SIG-M5 (cell line): ENCODE measurements around the gene MUC6.

Source experiments
- DNase-seq: peaks from one replicate; lab custom pipeline; 2025; lab: John Stamatoyannopoulos, UW

The MUC6 gene

DNA sequence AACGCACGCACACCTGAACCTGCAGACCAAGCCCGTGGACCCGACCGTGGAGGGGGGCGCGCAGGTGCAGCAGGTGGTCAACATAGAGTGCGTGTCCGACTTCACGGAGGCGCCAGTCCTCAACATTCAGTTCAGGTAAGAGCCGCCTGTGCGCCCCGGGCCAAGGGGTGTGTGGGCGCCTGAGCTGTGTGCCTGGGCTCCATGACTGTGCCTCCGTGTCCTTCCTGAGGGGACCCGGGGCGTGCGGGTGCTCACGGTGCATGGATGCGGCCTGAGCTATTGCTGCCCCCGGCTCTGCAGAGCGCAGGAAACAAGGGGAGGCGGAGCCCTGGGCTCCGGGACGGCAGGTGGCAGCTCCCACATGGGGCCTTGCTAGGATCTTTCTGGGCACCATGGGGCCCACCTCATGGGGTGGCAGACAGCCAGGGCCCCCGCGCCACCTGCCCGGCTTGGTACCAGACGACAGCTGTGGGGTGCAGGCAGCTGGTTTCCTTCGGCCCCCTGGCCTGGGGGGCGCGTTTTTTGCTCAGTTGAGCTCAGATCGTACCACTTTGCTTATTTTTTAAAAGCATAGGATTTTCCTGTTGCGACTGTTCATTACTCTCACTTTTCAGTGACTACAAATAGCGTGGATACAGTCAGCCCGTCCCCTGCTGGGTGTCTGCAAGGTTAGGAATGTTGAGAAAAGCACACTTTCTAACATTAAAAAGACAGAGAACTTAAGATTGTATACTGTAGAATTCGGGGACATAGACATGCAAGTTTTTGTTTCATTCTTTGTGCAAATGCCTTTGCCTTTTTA, 28.3 kb downstream of the MUC6 start:
- no peak for DNase-seq

DNA sequence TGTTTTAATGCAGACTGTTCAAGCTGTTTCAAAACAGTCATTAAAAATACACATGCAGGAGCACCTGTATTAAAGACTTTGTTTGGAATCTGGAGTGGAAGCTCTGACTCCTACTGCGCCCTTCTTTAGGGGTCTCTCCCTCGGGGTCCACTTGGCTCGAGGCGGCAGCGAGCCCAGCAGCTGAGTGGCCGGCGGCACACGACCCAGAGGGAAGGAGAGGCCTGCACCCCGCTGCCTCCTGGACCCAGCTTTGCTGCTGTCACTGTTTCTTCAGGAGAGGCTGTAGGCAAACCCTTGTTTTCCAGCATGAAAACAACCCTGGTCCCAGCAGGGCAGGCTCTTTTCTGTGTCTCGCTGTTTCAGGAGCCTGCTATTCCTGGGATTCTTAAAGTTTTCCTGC, 29.2 kb downstream of the MUC6 start:
- no peak for DNase-seq

DNA sequence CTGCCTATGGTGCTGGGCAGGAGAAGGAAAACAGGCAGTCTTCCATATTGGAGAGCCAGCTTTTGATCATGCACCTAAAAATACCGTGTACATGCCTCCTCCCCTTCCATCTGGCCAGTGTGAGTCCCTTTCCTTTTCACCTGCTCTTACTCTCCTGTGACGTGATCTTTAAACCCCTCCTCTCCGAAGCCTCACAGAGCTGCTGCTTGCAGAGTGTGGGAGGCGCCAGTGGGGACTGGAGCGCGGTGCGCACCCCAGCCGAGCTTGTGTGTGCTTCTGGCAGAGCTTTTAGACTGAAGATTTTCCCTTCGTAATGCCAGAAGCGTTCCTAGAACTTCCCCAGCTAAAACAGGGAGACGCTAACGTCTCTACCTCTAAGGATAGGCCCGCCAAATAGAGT, 29.8 kb downstream of the MUC6 start:
- DNase-seq = no peak

DNA sequence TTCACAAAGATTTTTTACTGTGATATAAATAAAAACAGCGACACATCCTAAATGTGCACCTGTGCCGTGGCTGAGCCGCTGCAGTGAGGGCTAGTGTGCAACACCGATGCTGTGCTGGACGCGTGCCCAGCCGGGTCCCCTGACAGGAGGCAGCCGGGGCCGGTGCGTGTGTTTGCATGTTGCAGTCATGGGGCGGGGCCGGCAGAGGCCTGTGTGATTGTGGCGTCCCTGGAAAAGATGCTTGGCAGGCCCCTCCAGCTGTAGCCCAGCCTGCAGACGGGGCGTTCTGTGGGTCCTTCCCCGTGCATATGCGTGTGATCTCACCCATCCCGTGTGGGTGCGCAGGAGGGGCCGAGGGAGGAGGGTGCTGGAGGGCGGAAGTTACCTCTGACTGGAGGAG, 30.6 kb downstream of the MUC6 start:
- no peak for DNase-seq

DNA sequence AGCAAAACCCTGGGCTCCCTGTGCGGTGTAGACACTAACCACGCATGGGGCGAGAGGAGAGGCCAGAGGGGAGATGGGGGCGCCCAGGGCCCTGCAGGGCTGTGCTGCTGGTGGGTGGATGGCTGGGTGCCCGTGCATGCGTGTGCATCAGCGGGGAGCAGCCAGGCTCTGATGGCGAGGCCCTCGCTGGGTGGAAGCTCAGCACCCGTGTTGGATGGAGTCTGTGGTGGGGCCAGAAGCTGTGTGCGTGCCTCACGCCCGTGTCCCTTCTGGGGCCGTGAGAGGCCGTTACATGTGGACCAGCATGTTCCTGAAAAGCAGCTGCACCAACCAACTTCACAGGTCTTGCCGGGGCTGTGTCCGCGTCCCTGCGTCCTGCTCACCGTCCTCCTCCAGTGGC, 33.4 kb downstream of the MUC6 start:
- no peak for DNase-seq

DNA sequence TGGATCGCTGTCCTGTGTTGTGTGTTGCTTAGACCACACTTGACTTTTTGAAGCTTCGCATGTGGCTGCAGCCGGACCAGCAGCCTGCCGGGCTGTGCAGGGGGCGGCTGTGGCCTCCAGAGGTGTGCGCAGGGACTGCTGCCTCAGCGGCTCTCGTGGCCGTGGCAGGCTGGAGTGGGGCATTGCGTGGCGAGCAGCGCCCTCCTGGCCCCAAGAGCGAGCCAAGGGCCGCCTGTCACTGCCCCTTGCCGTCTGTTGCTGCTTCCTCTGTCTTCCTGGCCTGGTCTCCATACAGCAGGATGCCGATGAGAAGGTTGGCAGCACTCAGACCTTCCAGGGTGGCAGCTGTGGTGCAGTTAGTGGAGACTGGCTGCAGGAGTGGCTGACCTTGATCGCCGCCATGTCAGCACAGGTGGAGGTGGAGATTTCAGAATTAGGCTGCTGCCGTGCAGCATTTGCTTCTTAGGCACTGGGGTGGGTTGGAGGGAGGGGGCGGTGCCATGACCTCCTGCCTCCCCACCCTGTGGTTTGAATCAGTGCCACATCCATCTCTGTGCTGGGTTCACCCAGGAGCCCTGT, 34.0 kb downstream of the MUC6 start:
- DNase-seq = no peak

DNA sequence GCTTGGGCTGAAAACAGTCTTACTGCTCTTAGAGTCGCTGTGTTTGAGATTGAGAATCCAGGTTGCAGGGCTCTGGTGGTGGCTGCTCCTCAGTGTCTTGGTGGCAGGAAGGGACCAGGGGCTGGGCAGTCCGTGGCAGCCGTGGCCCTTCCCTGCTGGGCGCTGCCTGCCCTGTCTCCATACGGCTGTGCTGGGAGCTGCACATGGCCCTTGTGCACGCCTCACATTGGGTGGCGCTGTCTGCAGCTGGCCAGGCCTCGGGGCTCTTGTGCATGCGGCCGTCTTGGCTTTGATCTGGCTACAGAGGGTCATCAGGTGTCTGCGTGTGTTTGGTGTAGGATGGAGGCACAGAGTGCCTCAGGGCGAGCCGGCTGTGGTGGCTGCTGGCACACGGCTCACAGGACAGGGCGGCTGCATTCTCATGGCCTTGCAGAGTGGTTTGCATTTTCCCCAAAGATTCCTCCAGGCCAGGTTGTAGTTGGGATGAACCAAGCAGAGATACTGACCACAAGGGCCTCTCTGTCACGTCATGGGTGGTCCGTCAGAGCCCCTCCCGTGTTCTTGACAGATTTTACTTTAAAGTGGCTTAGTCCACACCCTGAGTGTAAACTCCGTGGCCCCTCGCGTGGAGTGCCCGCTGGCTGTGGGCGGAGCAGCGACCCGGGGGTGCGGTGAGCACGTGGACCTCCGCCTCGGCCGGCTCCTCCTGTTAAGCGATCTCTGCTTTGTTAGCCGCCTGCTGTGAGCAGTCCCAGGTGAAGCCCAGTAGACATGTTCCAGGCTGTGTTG, 34.7 kb downstream of the MUC6 start:
- no peak for DNase-seq

DNA sequence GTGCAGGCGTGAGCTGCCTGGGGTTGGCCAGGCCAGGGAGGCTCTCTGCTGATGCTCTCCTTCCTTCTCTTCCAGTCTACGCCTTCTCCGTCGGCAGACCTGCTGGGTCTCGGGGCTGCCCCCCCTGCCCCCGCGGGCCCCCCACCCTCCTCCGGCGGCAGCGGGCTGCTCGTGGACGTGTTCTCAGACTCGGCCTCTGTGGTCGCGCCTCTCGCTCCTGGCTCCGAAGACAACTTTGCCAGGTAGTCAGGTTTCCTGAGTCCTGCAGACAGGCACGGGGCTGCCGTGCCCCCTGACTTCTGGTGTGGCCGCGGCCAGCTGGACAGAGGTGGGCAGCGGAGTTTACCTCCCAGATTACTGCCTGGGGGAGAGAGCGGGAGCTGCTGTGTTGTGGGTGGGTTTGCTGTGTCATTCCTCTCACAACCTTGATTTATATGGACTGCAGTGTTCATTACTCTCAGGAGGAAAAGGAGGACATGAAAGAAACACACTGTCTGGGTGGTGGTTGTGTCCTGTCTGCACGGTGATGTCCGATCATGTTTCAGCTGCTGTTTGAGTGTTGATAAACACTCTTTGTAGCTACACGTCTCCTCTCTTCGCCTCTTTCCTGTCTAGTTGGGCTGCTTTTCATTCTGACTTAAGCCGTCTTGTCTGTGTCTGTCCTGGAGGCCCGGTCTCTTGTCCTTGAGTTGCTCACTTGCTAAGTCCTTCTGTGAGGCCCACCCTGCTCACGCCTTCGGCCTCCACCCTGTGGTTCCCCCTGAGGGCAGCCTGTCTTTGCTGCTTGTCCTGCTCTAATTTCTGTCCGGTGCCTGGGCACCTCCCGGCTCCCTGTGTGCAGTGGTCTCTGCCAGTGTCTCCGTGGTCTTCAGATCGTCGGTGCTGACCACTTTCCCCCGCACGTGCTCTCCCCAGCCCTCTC, 35.9 kb downstream of the MUC6 start:
- DNase-seq = no peak

DNA sequence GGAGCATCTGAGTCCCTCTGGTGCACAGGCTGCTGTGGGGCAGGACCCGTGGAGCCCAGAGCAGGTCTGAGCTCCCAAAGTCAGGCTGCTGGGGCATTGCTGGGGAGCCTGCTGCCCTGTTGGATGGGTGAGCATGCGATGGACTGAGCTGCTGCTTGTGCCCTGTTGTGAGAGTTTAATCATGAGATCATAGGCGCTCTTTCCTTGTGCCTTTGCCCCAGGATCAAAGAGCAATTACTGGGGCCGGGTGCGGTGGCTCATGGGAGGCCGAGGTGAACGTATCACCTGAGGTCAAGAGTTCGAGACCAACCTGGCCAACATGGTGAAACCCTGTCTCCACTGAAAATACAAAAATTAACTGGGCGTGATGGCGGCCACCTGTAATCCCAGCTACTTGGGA, 37.5 kb downstream of the MUC6 start:
- DNase-seq = no peak

DNA sequence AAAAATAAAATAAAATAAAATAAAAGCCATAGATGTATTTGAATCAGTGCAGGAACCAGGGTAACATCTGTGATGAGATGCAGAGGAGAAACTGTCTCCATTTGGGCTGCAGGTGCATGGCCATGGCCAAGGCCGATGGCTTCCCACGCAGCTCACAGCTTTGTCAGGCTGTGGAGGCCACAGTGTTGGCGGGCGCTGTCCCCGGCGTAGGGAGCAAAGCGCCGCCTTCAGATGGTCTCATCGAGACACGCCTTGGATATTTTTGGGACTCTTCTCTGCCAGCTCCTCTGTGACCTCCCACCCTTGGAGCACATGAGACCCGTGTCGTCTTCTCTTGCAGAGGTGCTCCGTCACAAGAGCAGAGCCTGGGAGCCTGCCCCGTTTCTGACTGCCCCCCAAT, 38.6 kb downstream of the MUC6 start:
- DNase-seq = no peak

DNA sequence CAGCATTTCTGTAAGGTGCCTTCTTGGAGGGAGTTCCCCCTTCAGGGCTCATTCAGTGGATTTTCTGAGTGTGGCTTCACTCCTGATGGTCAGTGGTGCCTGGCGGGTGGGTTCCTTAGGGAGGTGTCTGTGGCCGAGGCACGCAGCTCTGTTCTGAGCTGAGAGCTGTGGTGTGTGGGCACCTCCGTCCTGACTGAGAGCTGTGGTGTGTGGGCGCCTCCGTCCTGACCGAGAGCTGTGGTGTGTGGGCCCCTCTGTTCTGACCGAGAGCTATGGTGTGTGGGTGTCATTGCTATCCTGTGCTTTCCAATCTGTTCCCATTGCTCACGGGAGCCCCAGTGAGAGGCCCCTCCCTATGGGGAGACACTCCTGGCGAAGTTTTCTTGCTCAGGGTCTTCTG, 39.8 kb downstream of the MUC6 start:
- DNase-seq = no peak

DNA sequence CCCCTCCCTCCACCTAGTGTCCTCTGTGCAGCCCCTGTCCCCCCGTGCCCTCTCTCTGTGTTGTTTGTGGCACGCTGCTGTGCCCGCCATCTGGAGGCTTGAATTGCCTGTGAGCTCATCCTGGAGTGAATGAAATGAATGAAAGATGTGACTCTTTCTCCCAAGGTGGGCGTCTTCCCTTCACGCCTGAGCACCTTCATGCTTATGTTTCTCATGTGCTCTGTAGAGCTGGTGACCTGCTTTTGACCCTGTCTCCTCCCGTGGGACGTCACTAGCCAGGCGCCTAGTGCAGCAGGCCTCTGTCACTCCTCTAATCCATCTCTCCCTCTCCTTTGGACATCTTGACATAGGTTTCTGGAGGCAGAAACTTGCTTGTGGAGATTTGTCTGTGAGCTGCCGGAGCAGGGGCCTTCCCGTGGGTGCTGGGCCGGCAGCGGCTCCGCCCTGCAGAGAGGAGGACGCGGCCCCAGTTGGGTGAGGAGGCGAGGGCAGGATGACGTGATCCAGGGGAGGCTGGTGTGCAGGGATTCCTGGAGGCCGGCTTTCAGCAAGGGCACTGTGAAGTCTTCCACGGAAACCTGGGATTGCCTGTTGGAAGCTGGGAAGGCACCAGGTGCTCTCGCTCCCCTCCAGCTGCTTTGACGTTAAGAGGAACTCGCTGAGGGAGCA, 40.6 kb downstream of the MUC6 start:
- no peak for DNase-seq

DNA sequence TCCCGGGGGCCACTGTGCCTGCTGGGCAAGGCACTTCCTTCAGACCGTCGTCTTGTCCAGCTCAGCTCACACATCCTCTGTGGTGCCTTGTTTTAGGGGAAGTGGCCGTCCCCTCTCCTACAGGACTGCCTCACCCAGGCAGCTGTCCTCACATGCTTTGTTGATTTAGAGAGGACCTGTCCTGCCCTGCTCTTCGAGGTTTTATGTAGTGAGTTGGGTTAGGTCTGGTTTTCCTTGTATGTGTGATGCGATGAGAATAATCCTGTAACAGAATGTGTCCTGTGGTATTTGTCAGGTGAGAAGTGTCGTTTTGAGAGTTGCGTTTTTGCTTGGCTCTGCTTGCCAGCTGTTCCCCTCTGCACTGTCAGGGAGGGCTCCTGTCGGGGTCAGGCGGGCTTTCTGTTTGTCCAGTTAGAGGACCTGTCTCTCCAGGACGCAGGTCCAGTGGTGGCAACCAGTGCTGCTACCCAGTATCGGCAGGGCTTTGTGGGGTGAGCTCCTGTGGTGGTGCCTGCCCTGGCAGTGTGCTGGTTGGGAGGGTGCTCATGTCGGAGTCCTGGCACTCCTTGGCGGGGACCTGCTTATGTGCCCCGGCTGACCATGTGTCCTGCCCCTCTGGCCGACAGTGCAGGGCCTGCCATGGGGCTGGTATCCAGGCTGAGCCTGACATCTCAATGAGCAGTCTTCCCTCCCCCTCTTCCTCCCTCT, 41.3 kb downstream of the MUC6 start:
- no peak for DNase-seq

DNA sequence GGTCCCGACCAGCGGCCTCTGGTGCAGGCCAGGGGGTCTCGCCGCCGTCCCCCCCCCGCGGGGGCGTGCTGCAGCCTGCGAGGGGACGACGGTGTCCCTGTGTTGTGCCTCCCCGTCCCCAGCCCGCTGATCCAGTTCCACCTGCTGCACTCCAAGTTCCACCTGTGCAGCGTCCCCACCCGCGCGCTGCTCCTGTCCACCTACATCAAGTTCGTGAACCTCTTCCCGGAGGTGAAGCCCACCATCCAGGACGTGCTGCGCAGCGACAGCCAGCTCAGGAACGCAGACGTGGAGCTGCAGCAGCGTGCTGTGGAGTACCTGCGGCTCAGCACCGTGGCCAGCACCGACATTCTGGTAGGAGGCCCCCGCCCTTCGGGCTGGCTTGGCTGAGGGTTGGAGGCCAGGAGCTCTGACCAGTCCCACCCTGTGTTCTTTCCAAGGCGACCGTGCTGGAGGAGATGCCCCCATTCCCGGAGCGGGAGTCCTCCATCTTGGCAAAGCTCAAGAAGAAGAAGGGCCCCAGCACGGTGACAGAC, 42.8 kb downstream of the MUC6 start:
- no peak for DNase-seq

DNA sequence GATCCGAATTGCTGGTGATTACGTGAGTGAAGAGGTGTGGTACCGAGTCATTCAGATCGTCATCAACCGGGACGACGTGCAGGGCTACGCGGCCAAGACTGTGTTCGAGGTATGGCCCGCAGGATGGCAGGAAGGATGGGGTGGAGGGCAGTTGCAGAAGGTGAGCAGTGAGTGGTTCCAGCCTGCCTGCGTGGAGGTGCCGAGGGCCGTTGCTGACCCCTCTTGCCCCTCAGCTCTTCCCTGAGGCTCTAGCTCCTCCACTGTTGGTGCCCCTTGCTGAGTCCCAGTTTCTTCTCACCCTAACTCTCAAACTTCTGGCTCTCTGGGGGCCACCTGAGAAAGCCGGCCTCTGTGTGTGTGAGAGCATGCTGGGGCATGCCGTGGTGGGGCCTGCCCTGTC, 43.9 kb downstream of the MUC6 start:
- DNase-seq = no peak

DNA sequence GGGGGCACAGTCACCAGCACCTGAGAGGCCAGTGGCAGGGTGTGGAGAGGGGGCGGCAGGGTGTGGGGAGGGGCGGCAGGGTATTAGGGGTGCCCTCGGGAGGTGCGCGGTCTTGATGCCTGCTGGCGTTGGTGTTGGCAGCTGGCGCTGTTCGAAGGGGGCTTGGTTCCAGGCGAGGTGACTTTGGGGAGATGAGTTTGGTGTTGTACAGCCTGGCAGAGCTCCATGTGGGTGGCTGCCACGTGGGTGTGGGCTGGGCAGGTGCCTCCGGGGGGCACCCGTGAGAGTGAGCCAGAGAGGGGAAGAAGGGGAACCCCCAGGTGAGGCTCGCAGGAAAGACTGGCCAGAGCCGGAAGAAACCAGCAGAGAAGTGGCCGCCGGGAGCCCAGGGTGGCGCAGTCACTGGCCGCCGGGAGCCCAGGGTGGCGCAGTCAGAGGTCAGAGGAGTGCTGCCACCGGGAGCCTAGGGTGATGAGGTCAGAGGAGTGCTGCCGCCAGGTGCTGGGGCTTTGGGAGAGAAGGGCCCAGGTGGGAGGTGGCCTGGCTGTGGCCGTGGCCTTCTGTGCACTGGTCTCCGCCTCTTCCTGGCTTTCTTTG, 44.7 kb downstream of the MUC6 start:
- no peak for DNase-seq

DNA sequence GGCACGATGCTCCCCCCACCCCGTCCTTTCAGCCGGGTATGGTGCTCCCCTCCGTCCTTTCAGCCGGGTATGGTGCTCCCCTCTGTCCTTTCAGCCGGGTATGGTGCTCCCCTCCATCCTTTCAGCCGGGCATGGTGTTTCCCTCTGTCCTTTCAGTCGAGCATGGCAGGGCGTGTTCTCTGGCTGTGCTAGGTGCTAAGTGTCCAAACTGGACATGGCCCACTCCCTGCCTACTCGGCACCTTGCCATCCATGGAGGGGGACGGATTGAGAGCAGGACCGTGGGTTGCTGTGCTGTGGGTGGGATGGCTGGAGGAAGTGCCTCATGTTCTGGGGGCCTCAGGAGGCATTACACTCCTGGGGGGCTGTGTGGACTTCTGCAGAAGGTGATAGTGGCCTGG, 45.5 kb downstream of the MUC6 start:
- no peak for DNase-seq

DNA sequence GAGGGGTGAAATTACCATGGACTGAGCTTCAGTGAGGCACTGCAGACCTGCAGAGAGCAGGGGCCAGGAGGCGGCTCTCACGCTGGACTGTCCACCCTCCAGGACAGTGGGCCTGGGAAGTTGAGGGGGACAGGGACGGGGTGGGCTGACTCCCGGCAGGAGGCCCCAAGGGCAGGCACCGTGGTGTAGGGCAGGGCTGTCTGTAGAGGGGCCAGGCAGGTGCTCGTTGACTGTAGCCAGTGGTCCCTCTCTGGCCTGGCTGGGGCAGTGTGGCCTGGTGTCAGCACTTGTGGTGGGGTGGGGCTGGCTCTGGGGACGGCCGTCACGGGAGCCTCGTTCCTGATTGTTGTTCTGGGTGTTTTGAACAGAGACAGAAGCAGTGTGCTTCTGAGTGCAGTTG, 46.4 kb downstream of the MUC6 start:
- DNase-seq = no peak

DNA sequence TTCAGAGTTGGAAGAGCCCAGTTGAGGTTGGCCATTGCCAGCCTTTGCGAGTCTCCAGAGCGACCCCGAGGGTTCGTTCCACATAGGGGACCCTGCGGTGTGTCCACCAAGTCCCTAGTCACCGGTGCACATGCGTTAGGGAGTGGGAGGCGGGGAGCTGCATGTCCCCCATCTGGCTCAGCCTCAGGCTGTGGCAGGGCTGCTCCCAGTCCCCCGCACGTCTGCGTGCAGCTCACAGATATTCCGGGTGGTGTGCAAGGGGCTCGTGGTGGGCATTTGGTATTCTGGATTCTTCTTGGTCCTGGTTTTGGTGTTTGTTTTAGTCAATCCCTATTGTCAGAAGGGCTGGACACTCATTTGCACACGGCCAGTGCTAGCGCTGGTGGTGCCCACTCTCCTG, 48.8 kb downstream of the MUC6 start:
- no peak for DNase-seq

DNA sequence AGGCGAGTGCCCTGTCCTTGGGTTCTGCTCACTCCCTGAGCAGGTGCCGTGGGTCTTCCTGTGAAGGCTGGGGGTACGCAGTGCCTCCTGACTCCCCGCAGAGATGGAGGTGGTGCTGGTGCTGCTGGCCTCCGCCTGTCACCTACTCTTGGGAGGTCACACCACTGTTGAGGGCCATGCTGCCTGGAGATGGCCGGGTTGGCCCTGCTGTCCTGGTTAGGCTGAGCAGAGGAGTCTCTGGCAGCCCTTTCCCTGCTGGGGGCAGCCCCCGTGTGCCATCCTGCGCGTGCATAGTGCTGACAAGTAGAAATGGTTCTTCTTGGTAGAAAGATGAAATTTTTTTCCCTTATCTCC, 49.6 kb downstream of the MUC6 start:
- no peak for DNase-seq
